ENCODE results near the gene PLPP4. TPM values are rescaled to one million over a fixed set of nuclear protein-coding genes. Genes with fewer than 3 reads are reported as not detected.

The PLPP4 gene
- total RNA-seq, 2 experiments from 2014 or later = not detected

- Mint-ChIP-seq H3K9me3 (no peaks in the 10 kb centered on the region), H3K27me3 (ENCODE audit: low read depth) (peaks cover 24% of the 10 kb centered on the region), H3K27ac (no peak overlapping the region), H3K4me3 (no peak overlapping the region), H3K4me1 (ENCODE audit: low read depth) (no peaks in the 10 kb centered on the region), H3K36me3 (ENCODE audit: low read depth) (no peaks in the 10 kb centered on the region)
- no peak for DNase-seq
- CTCF ChIA-PET = no interaction called here
- intact Hi-C loops (cut with micrococcal nuclease) = no loop called here
These were observed 25.8 kb upstream of the PLPP4 start for GRCh38 chr10:120431251-120431651.

DNA sequence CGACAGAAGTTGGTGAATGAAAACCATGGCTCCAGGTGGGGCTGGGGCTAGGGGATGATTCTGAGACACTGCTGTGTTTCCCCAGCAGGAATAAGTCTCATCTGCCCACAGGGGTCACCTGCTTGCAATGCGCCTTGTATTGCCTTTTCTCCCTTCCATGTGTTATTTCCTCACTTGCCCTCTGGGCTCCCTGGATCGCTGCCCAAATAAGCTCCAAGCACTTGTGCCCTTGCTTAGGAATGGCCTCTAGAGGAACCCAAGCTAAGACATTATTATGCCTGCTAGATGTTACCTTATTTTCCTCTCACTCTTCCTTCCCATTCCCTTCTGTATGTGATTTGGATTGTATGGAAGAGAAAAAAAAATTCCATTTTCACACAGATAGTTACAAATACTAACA, 24.8 kb upstream of the PLPP4 start:
- no peak for DNase-seq
- CTCF ChIA-PET = interaction anchor here (0.6 kb wide), 1 partner anchor 351 kb away, joined by 3 read pairs; no protein-coding TSS in a partner anchor

DNA sequence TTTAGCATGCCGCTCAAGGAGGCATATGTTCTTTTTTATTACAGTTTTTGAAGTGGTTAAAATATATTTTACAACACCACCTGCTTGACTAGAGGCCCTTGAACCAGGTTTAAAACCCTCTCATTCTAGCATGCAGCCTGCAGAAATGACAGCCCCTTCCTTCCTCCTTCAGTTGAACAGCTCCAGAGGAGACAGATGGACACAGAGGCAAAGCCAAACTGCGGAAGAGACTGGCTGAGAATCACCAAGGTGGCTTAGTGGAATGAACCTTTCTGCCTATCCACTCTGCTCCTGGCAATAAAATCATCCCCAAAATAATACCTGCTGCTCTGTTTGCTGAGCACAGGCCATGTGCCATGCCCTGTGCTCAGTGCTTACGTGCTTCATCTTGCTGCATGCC, 23.9 kb upstream of the PLPP4 start:
- Mint-ChIP-seq H3K4me3 (no peak overlapping the region), H3K27me3 (ENCODE audit: low read depth) (peaks cover 24% of the 10 kb centered on the region), H3K9me3 (no peaks in the 10 kb centered on the region), H3K27ac (no peak overlapping the region), H3K4me1 (ENCODE audit: low read depth) (no peaks in the 10 kb centered on the region), H3K36me3 (ENCODE audit: low read depth) (no peaks in the 10 kb centered on the region)
- CTCF ChIA-PET = no interaction called here
- intact Hi-C loops (cut with micrococcal nuclease) = no loop called here
- no peak for DNase-seq

More for the DNA sequence above, 24.8 kb upstream of the PLPP4 start:
- intact Hi-C loops (cut with micrococcal nuclease) = no loop called here
- peaks cover 24% of the 10 kb centered on the region for H3K27me3 Mint-ChIP-seq (ENCODE audit: low read depth)
- no peaks in the 10 kb centered on the region for H3K4me1 Mint-ChIP-seq (ENCODE audit: low read depth)
- no peaks in the 10 kb centered on the region for H3K9me3 Mint-ChIP-seq
- no peaks in the 10 kb centered on the region for H3K36me3 Mint-ChIP-seq (ENCODE audit: low read depth)
- H3K4me3 Mint-ChIP-seq = no peak overlapping the region
- no peak overlapping the region for H3K27ac Mint-ChIP-seq

DNA sequence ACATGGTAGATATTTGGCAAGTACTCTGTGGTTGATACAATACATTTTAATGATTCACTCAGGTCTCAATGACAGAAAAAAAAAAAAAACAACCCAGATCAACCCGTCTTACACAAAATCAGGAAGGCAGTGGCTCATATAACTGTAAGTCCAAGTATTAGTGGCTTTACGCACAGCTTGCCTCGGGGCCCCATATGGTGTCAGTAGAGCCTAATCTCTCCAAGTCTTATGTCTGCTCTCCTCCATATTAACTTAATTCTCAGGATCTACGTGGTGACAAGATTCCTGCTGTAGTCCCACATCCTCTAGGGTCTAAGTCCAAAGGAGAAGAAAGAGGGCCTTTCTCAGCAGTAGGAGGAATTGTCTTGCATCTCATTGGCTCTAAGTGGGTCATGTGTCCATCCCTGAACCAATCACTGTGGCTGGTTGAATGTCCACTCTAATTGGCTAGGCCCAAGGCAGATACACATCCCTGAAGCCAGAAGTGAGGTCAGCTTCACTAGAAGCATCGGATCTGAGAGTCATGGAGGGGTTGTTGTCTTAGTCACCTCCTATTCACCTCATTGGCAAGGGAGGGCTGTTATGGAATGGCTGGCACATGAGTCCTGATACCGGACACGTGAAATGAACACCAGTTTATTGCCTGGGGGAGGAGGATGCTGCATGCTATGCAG, 20.5 kb upstream of the PLPP4 start:
- no peak overlapping the region for H3K27ac Mint-ChIP-seq
- DNase-seq = no peak
- CTCF ChIA-PET = no interaction called here
- H3K9me3 Mint-ChIP-seq = no peaks in the 10 kb centered on the region
- intact Hi-C loops (cut with micrococcal nuclease) = no loop called here
- no peaks in the 10 kb centered on the region for H3K4me1 Mint-ChIP-seq (ENCODE audit: low read depth)
- H3K4me3 Mint-ChIP-seq = no peak overlapping the region
- H3K36me3 Mint-ChIP-seq (ENCODE audit: low read depth) = no peaks in the 10 kb centered on the region
- H3K27me3 Mint-ChIP-seq (ENCODE audit: low read depth) = peaks cover 13% of the 10 kb centered on the region

- Mint-ChIP-seq H3K27ac (no peak overlapping the region), H3K4me3 (no peak overlapping the region), H3K36me3 (ENCODE audit: low read depth) (no peaks in the 10 kb centered on the region), H3K27me3 (ENCODE audit: low read depth) (peaks cover 7% of the 10 kb centered on the region), H3K4me1 (ENCODE audit: low read depth) (no peaks in the 10 kb centered on the region), H3K9me3 (no peaks in the 10 kb centered on the region)
- CTCF ChIA-PET = no interaction called here
- DNase-seq = no peak
- intact Hi-C loops (cut with micrococcal nuclease) = no loop called here
These were observed 19.5 kb upstream of the PLPP4 start for GRCh38 chr10:120437541-120437940.

DNA sequence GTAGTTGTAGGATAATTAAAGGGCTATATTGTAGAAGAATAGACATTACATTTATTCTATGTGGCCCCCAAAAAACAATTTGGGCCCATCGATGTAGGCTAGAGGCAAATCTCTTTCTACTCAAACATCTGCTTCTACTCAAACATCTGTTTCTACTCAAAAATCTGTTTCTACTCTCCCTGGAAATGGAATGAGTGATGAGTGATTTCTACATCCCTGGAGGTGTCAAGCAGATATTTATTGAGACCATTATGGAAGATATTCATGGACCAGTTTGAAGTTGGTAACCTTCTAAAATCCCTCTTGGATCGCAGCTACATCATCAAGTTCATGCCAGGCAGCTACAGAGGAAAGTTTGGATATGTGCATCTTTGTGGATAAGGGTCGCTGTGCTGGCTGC, 5.1 kb upstream of the PLPP4 start:
- peaks cover 1% of the 10 kb centered on the region for H3K9me3 Mint-ChIP-seq
- H3K4me1 Mint-ChIP-seq (ENCODE audit: low read depth) = no peaks in the 10 kb centered on the region
- DNase-seq = no peak
- H3K27ac Mint-ChIP-seq = no peak overlapping the region
- intact Hi-C loops (cut with micrococcal nuclease) = no loop called here
- no peak overlapping the region for H3K4me3 Mint-ChIP-seq
- CTCF ChIA-PET = no interaction called here
- peaks cover 16% of the 10 kb centered on the region for H3K27me3 Mint-ChIP-seq (ENCODE audit: low read depth)
- H3K36me3 Mint-ChIP-seq (ENCODE audit: low read depth) = no peaks in the 10 kb centered on the region

DNA sequence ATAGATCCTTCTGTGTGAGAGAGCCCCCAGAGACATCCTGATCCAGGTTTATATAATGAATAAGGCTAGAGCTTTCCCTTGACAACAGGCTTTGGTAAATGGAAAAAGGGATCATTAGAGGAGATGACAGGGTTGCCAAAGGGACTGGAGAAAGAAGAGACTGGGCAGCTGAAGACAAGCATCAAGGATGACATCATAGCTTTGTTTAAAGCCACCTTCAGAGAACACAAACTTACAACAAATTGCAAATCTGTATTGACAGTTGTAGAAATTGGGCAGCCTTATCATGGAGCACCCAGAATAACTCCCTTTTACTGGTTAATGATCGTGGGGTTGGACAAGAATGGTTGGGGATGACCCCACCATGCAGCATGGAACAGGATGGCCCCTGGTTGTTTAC, 3.7 kb upstream of the PLPP4 start:
- H3K4me3 Mint-ChIP-seq = no peak overlapping the region
- intact Hi-C loops (cut with micrococcal nuclease) = no loop called here

DNA sequence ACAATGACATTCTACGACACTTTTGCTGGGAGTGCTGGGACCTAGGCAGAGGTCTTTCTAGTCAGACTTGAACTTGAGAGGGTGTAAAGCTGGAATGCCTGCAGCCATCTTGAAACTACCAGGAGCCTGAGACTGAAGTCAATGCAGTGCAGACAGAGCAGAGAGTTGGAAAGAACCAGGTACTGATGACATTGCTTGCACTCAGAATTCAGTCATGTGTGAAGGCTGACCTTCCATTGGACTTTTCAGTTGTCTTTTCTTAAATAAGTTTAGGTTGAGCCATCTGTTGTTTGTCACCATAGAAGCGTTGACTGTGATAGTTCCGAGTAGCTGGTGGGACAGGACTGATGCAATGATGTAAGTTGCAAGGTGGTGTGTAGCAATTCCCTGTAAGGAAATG, 3.1 kb upstream of the PLPP4 start:
- Mint-ChIP-seq H3K27me3 (ENCODE audit: low read depth) (peaks cover 27% of the 10 kb centered on the region), H3K9me3 (peaks cover 1% of the 10 kb centered on the region), H3K4me1 (ENCODE audit: low read depth) (peaks cover 1% of the 10 kb centered on the region), H3K36me3 (ENCODE audit: low read depth) (no peaks in the 10 kb centered on the region), H3K4me3 (no peak overlapping the region), H3K27ac (no peak overlapping the region)
- DNase-seq = no peak
- CTCF ChIA-PET = no interaction called here
- intact Hi-C loops (cut with micrococcal nuclease) = no loop called here

More for the DNA sequence above, 3.7 kb upstream of the PLPP4 start:
- peaks cover 1% of the 10 kb centered on the region for H3K9me3 Mint-ChIP-seq
- H3K27ac Mint-ChIP-seq = no peak overlapping the region
- peaks cover 1% of the 10 kb centered on the region for H3K4me1 Mint-ChIP-seq (ENCODE audit: low read depth)
- CTCF ChIA-PET = no interaction called here
- H3K27me3 Mint-ChIP-seq (ENCODE audit: low read depth) = peaks cover 24% of the 10 kb centered on the region
- no peak for DNase-seq
- H3K36me3 Mint-ChIP-seq (ENCODE audit: low read depth) = no peaks in the 10 kb centered on the region

GRCh38 chr10:120455004-120455403, 2.0 kb upstream of the PLPP4 start:
- Mint-ChIP-seq H3K9me3 (no peaks in the 10 kb centered on the region), H3K4me3 (no peak overlapping the region), H3K27me3 (ENCODE audit: low read depth) (peaks cover 36% of the 10 kb centered on the region), H3K4me1 (ENCODE audit: low read depth) (peaks cover 1% of the 10 kb centered on the region), H3K36me3 (ENCODE audit: low read depth) (no peaks in the 10 kb centered on the region), H3K27ac (no peak overlapping the region)
- intact Hi-C loops (cut with micrococcal nuclease) = no loop called here
- no peak for DNase-seq
- CTCF ChIA-PET = no interaction called here

DNA sequence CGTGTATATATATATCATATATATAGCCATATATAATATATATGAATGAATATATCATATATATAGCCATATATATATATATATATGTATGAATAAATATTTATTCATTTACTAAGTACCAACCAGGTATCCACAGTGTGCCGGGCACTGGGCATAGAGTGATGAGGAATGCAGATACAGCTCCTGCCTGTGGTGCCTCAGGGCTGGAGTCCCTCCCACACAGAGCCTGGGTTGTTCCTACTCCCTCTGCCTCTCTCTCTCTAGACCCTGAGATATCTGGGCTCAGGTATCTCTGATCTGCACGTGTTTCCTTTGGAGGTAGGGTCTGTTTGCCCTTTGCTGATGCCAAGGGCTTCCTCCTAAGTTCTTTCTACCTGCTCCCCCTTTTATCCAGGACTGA, 1.4 kb upstream of the PLPP4 start:
- DNase-seq = no peak
- H3K27me3 Mint-ChIP-seq (ENCODE audit: low read depth) = peaks cover 37% of the 10 kb centered on the region
- CTCF ChIA-PET = no interaction called here
- peaks cover 1% of the 10 kb centered on the region for H3K4me1 Mint-ChIP-seq (ENCODE audit: low read depth)
- H3K4me3 Mint-ChIP-seq = no peak overlapping the region
- H3K36me3 Mint-ChIP-seq (ENCODE audit: low read depth) = no peaks in the 10 kb centered on the region
- intact Hi-C loops (cut with micrococcal nuclease) = no loop called here
- no peak overlapping the region for H3K27ac Mint-ChIP-seq
- no peaks in the 10 kb centered on the region for H3K9me3 Mint-ChIP-seq

DNA sequence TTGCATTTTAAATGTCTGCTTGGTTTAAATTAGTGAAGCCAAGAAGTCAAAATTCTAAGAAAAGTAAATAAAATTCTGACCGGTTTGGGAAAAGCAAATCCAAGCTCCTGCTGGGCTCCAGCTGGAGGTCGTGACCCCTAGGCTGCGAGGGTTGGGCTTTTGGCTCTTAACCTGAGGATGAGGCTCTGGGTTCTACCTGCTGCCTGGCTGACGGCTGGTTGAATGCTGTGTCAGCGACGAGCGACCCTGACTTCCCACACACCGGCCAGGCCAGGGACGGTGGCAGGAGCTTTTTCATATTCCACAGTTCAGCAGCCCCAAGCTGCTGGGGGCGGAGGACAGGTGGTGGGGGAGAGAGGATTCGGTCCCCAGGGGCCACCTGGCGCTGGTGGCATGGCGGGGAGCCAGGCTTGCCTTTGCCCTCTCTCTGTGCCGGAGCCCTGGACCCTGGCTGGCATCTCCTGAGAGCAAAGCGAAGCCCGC, 843 bp upstream of the PLPP4 start:
- Mint-ChIP-seq H3K27ac (no peak overlapping the region), H3K4me3 (no peak overlapping the region), H3K4me1 (ENCODE audit: low read depth) (peaks cover 1% of the 10 kb centered on the region), H3K9me3 (no peaks in the 10 kb centered on the region), H3K36me3 (ENCODE audit: low read depth) (no peaks in the 10 kb centered on the region), H3K27me3 (ENCODE audit: low read depth) (peaks cover 42% of the 10 kb centered on the region)
- intact Hi-C loops (cut with micrococcal nuclease) = no loop called here
- no peak for DNase-seq
- CTCF ChIA-PET = no interaction called here

GRCh38 chr10:120457431-120458172, 575 bp downstream of the PLPP4 start:
- intact Hi-C loops (cut with micrococcal nuclease) = no loop called here
- Mint-ChIP-seq H3K4me1 (ENCODE audit: low read depth) (peaks cover 1% of the 10 kb centered on the region), H3K9me3 (no peaks in the 10 kb centered on the region), H3K27me3 (ENCODE audit: low read depth) (peaks cover 44% of the 10 kb centered on the region), H3K27ac (no peak overlapping the region), H3K4me3 (no peak overlapping the region), H3K36me3 (ENCODE audit: low read depth) (no peaks in the 10 kb centered on the region)
- CTCF ChIA-PET = no interaction called here
- no peak for DNase-seq

GRCh38 chr10:120458432-120458831, 1.4 kb downstream of the PLPP4 start:
- H3K36me3 Mint-ChIP-seq (ENCODE audit: low read depth) = no peaks in the 10 kb centered on the region
- no peaks in the 10 kb centered on the region for H3K9me3 Mint-ChIP-seq
- H3K4me3 Mint-ChIP-seq = no peak overlapping the region
- intact Hi-C loops (cut with micrococcal nuclease) = no loop called here
- H3K27ac Mint-ChIP-seq = no peak overlapping the region
- DNase-seq = no peak
- CTCF ChIA-PET = no interaction called here
- H3K4me1 Mint-ChIP-seq (ENCODE audit: low read depth) = peaks cover 1% of the 10 kb centered on the region
- peaks cover 44% of the 10 kb centered on the region for H3K27me3 Mint-ChIP-seq (ENCODE audit: low read depth)
